Uterus (tissue), 2 donors: Measurements from ENCODE around the gene ARL14.

Experiments used
- POLR2A ChIP-seq, 2 donors: fragments of 450-650 bp; IDR thresholded peaks; one replicate each; pipeline ENCODE4 v1.6.1; 2016; ENCODE audit warnings: antibody characterized with exemption in 2 of 2, mild to moderate bottlenecking in 1 of 2, moderate library complexity in 1 of 2
- TF ChIP-seq, protein P1 (sequence below), 4 experiments: fragments of 200-600 bp in 2 of 4; fragments of 450-650 bp in 2 of 4; sonication (generic) in 2 of 4; IDR thresholded peaks; one replicate each; pipeline ENCODE4 v1.5.1; 2016 to 2019; ENCODE audit warnings: antibody characterized with exemption in 4 of 4, mild to moderate bottlenecking in 2 of 4, moderate library complexity in 1 of 4

DNA sequence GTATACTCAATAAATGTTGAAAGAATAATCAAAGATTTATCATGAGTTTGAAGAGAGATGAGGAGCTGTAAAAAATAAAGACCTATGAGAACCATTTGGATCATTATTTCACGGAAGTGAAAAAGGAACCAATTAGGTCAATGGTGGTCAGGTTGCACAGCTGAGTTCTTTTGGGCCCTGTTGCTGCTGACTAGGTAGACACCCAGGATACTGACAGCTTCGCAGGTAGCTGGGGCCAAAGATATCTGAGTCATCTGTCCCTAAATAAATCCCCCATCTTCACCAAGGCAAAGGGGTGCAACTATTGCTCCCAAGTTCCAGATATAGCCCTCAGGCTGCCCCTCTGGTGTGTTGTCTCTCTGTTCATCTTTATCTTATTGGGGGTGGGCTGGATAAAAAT lies 5.0 kb upstream of the ARL14 start:
- TF ChIP-seq, protein P1, sequence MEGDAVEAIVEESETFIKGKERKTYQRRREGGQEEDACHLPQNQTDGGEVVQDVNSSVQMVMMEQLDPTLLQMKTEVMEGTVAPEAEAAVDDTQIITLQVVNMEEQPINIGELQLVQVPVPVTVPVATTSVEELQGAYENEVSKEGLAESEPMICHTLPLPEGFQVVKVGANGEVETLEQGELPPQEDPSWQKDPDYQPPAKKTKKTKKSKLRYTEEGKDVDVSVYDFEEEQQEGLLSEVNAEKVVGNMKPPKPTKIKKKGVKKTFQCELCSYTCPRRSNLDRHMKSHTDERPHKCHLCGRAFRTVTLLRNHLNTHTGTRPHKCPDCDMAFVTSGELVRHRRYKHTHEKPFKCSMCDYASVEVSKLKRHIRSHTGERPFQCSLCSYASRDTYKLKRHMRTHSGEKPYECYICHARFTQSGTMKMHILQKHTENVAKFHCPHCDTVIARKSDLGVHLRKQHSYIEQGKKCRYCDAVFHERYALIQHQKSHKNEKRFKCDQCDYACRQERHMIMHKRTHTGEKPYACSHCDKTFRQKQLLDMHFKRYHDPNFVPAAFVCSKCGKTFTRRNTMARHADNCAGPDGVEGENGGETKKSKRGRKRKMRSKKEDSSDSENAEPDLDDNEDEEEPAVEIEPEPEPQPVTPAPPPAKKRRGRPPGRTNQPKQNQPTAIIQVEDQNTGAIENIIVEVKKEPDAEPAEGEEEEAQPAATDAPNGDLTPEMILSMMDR (IDR thresholded peaks at IDR 0.05): no peak
- TF ChIP-seq POLR2A (IDR thresholded peaks at IDR 0.05): no peak
